PC-3 (cell line): ENCODE data around the gene MED12L.

Source experiments
- CTCF ChIP-seq: fragments of 300-600 bp; sonication (generic); conservative IDR thresholded peaks from 2 replicates; pipeline ENCODE4 v1.5.1; 2017; ENCODE audit warnings: antibody characterized with exemption, low read depth, mild to moderate bottlenecking, low read length
- EZH2phosphoT487 ChIP-seq: fragments of 300-600 bp; sonication (generic); IDR thresholded peaks from 2 replicates; pipeline ENCODE4 v1.6.1; 2018; ENCODE audit warnings: mild to moderate bottlenecking, antibody characterized with exemption, low read length, borderline replicate concordance

- TF ChIP-seq CTCF (peak; percentile 93), EZH2phosphoT487 (no peak)
Observed at GRCh38 chr3:151168269-151169094, 83.0 kb downstream of the MED12L start.
